BLaER1 (cell line): Measurements from ENCODE around the gene KLF16.

Experiments
- H3K27ac ChIP-seq: shearing (Covaris generic); formaldehyde crosslinking; 2 replicates; pipeline ENCODE4 v1.8.1; 2022
- H3K27me3 ChIP-seq: shearing (Covaris generic); formaldehyde crosslinking; 2 replicates; pipeline ENCODE4 v1.8.1; 2022
- H3K36me3 ChIP-seq: shearing (Covaris generic); formaldehyde crosslinking; 2 replicates; pipeline ENCODE4 v1.8.1; 2022
- H3K4me1 ChIP-seq: shearing (Covaris generic); formaldehyde crosslinking; 2 replicates; pipeline ENCODE4 v1.8.1; 2022
- H3K4me2 ChIP-seq: shearing (Covaris generic); formaldehyde crosslinking; 2 replicates; pipeline ENCODE4 v1.8.1; 2022
- H3K4me3 ChIP-seq: shearing (Covaris generic); formaldehyde crosslinking; 2 replicates; pipeline ENCODE4 v1.8.1; 2022
- H3K9ac ChIP-seq: shearing (Covaris generic); formaldehyde crosslinking; 2 replicates; pipeline ENCODE4 v1.8.1; 2022
- H3K9me3 ChIP-seq: shearing (Covaris generic); formaldehyde crosslinking; 2 replicates; pipeline ENCODE4 v1.8.1; 2022
- H4K20me1 ChIP-seq: shearing (Covaris generic); formaldehyde crosslinking; 2 replicates; pipeline ENCODE4 v1.8.1; 2022
- Cebpa-rat ChIP-seq: shearing (Covaris generic); IDR thresholded peaks from 2 replicates; pipeline ENCODE4 v1.8.1; 2022

Gene KLF16

GRCh38 chr19:1863328-1863637 lies at the start of gene KLF16:
Gene KLF16 (minus strand): TSS chr19:1863579. CDS start chr19:1863497, 82 bp downstream.
- Histone ChIP-seq H3K27me3 (no peaks in the 10 kb centered on the region), H3K9ac (peak within 1 kb of the TSS; percentile 96), H3K4me3 (peak within 1 kb of the TSS; percentile 96), H3K4me1 (peaks cover 44% of the 10 kb centered on the region), H4K20me1 (peaks cover 43% of the 10 kb centered on the region), H3K36me3 (no peaks in the 10 kb centered on the region), H3K4me2 (peak within 1 kb of the TSS; percentile 99), H3K27ac (peak within 1 kb of the TSS; percentile 98), H3K9me3 (no peaks in the 10 kb centered on the region)
- TF ChIP-seq Cebpa-rat = no peak

GRCh38 chr19:1912760-1913505 lies 49.6 kb upstream of the KLF16 start:
- peaks cover 96% of the 10 kb centered on the region for H4K20me1 ChIP-seq

GRCh38 chr19:1911995-1912394 lies 48.6 kb upstream of the KLF16 start:
- Histone ChIP-seq H3K36me3 (peaks cover 49% of the 10 kb centered on the region), H3K9ac (no peak overlapping the region), H3K4me2 (no peak overlapping the region), H3K27ac (no peak overlapping the region), H3K4me3 (no peak overlapping the region), H4K20me1 (peaks cover 96% of the 10 kb centered on the region), H3K9me3 (no peaks in the 10 kb centered on the region), H3K4me1 (peaks cover 61% of the 10 kb centered on the region), H3K27me3 (no peaks in the 10 kb centered on the region)
- no peak for TF ChIP-seq Cebpa-rat

More at GRCh38 chr19:1912760-1913505, 49.6 kb upstream of the KLF16 start:
- TF ChIP-seq Cebpa-rat = no peak
- Histone ChIP-seq H3K4me2 (no peak overlapping the region), H3K9ac (no peak overlapping the region), H3K27me3 (no peaks in the 10 kb centered on the region), H3K27ac (no peak overlapping the region), H3K4me1 (peaks cover 52% of the 10 kb centered on the region), H3K4me3 (no peak overlapping the region), H3K9me3 (no peaks in the 10 kb centered on the region), H3K36me3 (peaks cover 59% of the 10 kb centered on the region)

GRCh38 chr19:1911098-1911497 lies 47.7 kb upstream of the KLF16 start:
- peaks cover 40% of the 10 kb centered on the region for H3K36me3 ChIP-seq
- no peak overlapping the region for H3K4me3 ChIP-seq
- no peak overlapping the region for H3K9ac ChIP-seq
- H3K9me3 ChIP-seq = no peaks in the 10 kb centered on the region
- peak overlapping the region; percentile 26; the same call in 1 of the 2 replicates for H3K27ac ChIP-seq
- no peaks in the 10 kb centered on the region for H3K27me3 ChIP-seq
- peaks cover 96% of the 10 kb centered on the region for H4K20me1 ChIP-seq
- H3K4me1 ChIP-seq = peaks cover 70% of the 10 kb centered on the region
- H3K4me2 ChIP-seq = peak overlapping the region; percentile 94
- no peak for TF ChIP-seq Cebpa-rat

- peaks cover 36% of the 10 kb centered on the region for H3K36me3 ChIP-seq
- peak overlapping the region; percentile 56 for H3K27ac ChIP-seq
- no peaks in the 10 kb centered on the region for H3K9me3 ChIP-seq
- H3K4me1 ChIP-seq = peaks cover 75% of the 10 kb centered on the region
- peak overlapping the region; percentile 36; the same call in 1 of the 2 replicates for H3K9ac ChIP-seq
- no peaks in the 10 kb centered on the region for H3K27me3 ChIP-seq
- H3K4me3 ChIP-seq = peak overlapping the region; percentile 54; the same call in 1 of the 2 replicates
- H3K4me2 ChIP-seq = peak overlapping the region; percentile 94
- no peak for TF ChIP-seq Cebpa-rat
- H4K20me1 ChIP-seq = peaks cover 93% of the 10 kb centered on the region
These were observed 46.8 kb upstream of the KLF16 start for GRCh38 chr19:1910177-1910576.

- H3K4me3 ChIP-seq = peak overlapping the region; percentile 54
- no peaks in the 10 kb centered on the region for H3K27me3 ChIP-seq
- TF ChIP-seq Cebpa-rat = no peak
- H3K4me2 ChIP-seq = peak overlapping the region; percentile 94
- peaks cover 32% of the 10 kb centered on the region for H3K36me3 ChIP-seq
- peaks cover 88% of the 10 kb centered on the region for H4K20me1 ChIP-seq
- peak overlapping the region; percentile 36 for H3K9ac ChIP-seq
- H3K4me1 ChIP-seq = peaks cover 74% of the 10 kb centered on the region
- peak overlapping the region; percentile 56 for H3K27ac ChIP-seq
- no peaks in the 10 kb centered on the region for H3K9me3 ChIP-seq
These were observed 46.3 kb upstream of the KLF16 start for GRCh38 chr19:1909761-1910080.

GRCh38 chr19:1908364-1908678 lies 44.9 kb upstream of the KLF16 start:
- Histone ChIP-seq H3K4me3 (no peak overlapping the region), H4K20me1 (peaks cover 74% of the 10 kb centered on the region), H3K27ac (peak overlapping the region; percentile 28), H3K27me3 (no peaks in the 10 kb centered on the region), H3K4me1 (peaks cover 78% of the 10 kb centered on the region), H3K36me3 (peaks cover 18% of the 10 kb centered on the region), H3K4me2 (peak overlapping the region; percentile 94), H3K9me3 (no peaks in the 10 kb centered on the region), H3K9ac (no peak overlapping the region)
- TF ChIP-seq Cebpa-rat = no peak

GRCh38 chr19:1907563-1908363 lies 44.4 kb upstream of the KLF16 start:
- Histone ChIP-seq H3K36me3 (peaks cover 12% of the 10 kb centered on the region), H3K27ac (peak overlapping the region; percentile 28), H4K20me1 (peaks cover 69% of the 10 kb centered on the region)

GRCh38 chr19:1906985-1907562 lies 43.7 kb upstream of the KLF16 start:
- Histone ChIP-seq H3K27ac (peak overlapping the region; percentile 28), H4K20me1 (peaks cover 62% of the 10 kb centered on the region), H3K36me3 (peaks cover 5% of the 10 kb centered on the region), H3K9me3 (no peaks in the 10 kb centered on the region), H3K9ac (peak overlapping the region; percentile 7; the same call in 1 of the 2 replicates), H3K27me3 (no peaks in the 10 kb centered on the region), H3K4me1 (peaks cover 81% of the 10 kb centered on the region), H3K4me2 (peak overlapping the region; percentile 94), H3K4me3 (no peak overlapping the region)
- TF ChIP-seq Cebpa-rat = no peak

More at GRCh38 chr19:1907563-1908363, 44.4 kb upstream of the KLF16 start:
- H3K4me1 ChIP-seq = peaks cover 81% of the 10 kb centered on the region
- peak overlapping the region; percentile 94 for H3K4me2 ChIP-seq
- no peak overlapping the region for H3K4me3 ChIP-seq
- H3K9me3 ChIP-seq = no peaks in the 10 kb centered on the region
- H3K27me3 ChIP-seq = no peaks in the 10 kb centered on the region
- peak overlapping the region; percentile 50 for H3K9ac ChIP-seq
- TF ChIP-seq Cebpa-rat = no peak
